Body of pancreas (tissue), 4 donors: ENCODE data around the gene UCK1.

Experiments
- CTCF ChIP-seq, 7 experiments: fragments of 450-650 bp in 4 of 7; fragments of 200-600 bp in 3 of 7; sonication (generic) in 3 of 7; IDR thresholded peaks; one replicate each; pipeline ENCODE4 v1.5.1; 2016 to 2019; ENCODE audit warnings: antibody characterized with exemption in 7 of 7
- POLR2A ChIP-seq, 3 donors: fragments of 450-650 bp; IDR thresholded peaks; one replicate each; pipeline ENCODE4 v1.6.1; 2016; ENCODE audit warnings: antibody characterized with exemption in 3 of 3, mild to moderate bottlenecking in 2 of 3

DNA sequence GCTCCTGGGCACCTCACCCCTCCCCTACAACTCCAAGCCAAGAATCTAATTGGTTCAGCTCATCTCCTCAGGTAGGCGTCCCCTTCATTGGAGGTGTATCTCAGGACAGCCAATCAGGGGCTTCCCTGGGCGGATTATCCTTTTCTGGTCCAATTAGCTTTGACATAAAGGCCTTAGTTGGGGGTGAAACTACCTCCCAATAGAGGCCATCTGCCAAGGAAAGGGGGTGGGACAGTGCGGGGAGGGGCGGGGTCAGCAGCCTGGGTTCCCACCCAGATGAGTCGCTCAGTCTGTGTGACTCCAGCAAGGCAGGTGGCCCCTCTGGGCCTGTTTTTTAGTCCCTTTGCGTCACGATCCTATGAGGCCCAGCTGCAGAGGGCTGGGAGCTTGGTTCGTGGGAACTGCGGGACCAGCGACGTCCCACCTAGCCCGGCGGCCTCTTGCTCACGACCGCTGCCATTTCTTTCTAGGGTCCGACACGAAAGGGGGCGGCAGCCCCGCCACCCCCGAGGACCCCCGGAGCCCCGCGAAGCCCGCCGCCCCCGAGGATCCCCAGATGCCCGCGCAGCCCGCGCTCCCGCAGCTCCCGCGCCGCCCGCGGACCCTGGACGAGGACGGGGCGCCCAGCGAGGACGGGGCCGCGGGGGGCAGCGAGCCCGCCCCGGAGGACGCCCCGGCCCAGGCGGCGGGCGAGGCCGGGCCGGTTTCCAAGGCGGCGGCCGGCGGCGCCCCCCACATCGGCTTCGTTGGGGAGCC is 23.2 kb upstream of the UCK1 start:
- TF ChIP-seq CTCF (IDR thresholded peaks at IDR 0.05) (no peak), POLR2A (IDR thresholded peaks at IDR 0.05) (no peak)
